NB4 (cell line): Measurements from ENCODE around the gene CXCR4.

Experiments used
- MYC ChIP-seq: IDR thresholded peaks from 2 replicates; pipeline ENCODE4 v1.6.1; 2011; ENCODE audit warnings: low read depth, low read length
- POLR2A ChIP-seq: IDR thresholded peaks from 2 replicates; pipeline ENCODE4 v1.6.1; 2011; ENCODE audit warnings: mild to moderate bottlenecking; ENCODE audit not compliant: insufficient read length; ENCODE audit errors: extremely low read depth
- TF ChIP-seq, protein P1 (sequence below): IDR thresholded peaks from one replicate; pipeline ENCODE4 v1.5.1; 2012; ENCODE audit warnings: low read depth, low read length
- TF ChIP-seq, protein P2 (sequence below): IDR thresholded peaks from 2 replicates; pipeline ENCODE4 v1.6.1; 2011; ENCODE audit warnings: low read depth, low read length

DNA sequence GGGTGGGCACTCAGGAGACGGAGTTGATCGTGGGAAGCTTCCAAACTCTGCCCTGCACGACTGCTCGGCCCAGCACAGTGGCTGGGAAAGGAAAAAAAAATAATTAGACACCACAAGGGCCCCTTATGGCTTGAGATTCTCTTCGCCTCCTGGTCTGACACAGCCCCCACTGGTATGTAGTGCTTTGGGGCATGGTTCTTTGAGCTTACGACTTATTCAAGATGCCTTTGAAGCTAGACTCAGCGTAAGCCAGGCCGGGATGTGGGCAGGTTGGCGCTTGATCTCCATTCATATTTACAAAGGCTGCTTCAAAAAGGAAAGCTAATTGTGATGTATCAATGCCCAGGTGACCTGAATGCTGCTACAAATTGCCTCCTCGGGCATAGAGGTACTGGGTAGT is 50.5 kb downstream of the CXCR4 start:
- TF ChIP-seq, protein P1, sequence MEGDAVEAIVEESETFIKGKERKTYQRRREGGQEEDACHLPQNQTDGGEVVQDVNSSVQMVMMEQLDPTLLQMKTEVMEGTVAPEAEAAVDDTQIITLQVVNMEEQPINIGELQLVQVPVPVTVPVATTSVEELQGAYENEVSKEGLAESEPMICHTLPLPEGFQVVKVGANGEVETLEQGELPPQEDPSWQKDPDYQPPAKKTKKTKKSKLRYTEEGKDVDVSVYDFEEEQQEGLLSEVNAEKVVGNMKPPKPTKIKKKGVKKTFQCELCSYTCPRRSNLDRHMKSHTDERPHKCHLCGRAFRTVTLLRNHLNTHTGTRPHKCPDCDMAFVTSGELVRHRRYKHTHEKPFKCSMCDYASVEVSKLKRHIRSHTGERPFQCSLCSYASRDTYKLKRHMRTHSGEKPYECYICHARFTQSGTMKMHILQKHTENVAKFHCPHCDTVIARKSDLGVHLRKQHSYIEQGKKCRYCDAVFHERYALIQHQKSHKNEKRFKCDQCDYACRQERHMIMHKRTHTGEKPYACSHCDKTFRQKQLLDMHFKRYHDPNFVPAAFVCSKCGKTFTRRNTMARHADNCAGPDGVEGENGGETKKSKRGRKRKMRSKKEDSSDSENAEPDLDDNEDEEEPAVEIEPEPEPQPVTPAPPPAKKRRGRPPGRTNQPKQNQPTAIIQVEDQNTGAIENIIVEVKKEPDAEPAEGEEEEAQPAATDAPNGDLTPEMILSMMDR: no peak
- TF ChIP-seq POLR2A: no peak
- TF ChIP-seq, protein P2, sequence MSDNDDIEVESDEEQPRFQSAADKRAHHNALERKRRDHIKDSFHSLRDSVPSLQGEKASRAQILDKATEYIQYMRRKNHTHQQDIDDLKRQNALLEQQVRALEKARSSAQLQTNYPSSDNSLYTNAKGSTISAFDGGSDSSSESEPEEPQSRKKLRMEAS: no peak
- TF ChIP-seq MYC: no peak
